RWPE2 (cell line): Measurements from ENCODE around the gene OTUD5.

ENCODE experiments used
- ATAC-seq: fragments of 200-7000 bp; cut with Tn5 transposase; 3 replicates; pipeline ENCODE4 v1.9.1; 2021; ENCODE audit warnings: low read depth
- DNase-seq: peaks from one replicate; pipeline ENCODE4 v3.0.0-alpha.2; 2020; ENCODE audit warnings: low spot score
- H3K27ac ChIP-seq: fragments of 450-650 bp; 2 replicates; pipeline ENCODE4 v1.5.1; 2017; ENCODE audit warnings: mild to moderate bottlenecking; ENCODE audit not compliant: poor library complexity, severe bottlenecking
- H3K27me3 ChIP-seq: fragments of 250-450 bp; sonication (Bioruptor Pico); 2 replicates; pipeline ENCODE4 v1.5.1; 2021; ENCODE audit warnings: mild to moderate bottlenecking, moderate library complexity; ENCODE audit not compliant: insufficient read depth, poor library complexity, severe bottlenecking
- H3K36me3 ChIP-seq: fragments of 250-450 bp; sonication (Bioruptor Pico); 2 replicates; pipeline ENCODE4 v1.5.1; 2020; ENCODE audit warnings: low read depth, mild to moderate bottlenecking, moderate library complexity
- H3K4me1 ChIP-seq: fragments of 250-450 bp; sonication (Bioruptor Pico); 2 replicates; pipeline ENCODE4 v1.5.1; 2021; ENCODE audit warnings: mild to moderate bottlenecking, moderate library complexity; ENCODE audit not compliant: insufficient read depth, poor library complexity, severe bottlenecking
- H3K4me3 ChIP-seq: fragments of 250-450 bp; sonication (Bioruptor Pico); 2 replicates; pipeline ENCODE4 v1.5.1; 2021; ENCODE audit warnings: mild to moderate bottlenecking, moderate library complexity; ENCODE audit not compliant: severe bottlenecking
- H3K9me3 ChIP-seq: fragments of 250-450 bp; sonication (Bioruptor Pico); 2 replicates; pipeline ENCODE4 v1.5.1; 2021; ENCODE audit warnings: mild to moderate bottlenecking, moderate library complexity; ENCODE audit not compliant: severe bottlenecking
- CTCF ChIP-seq: fragments of 450-650 bp; IDR thresholded peaks from one replicate; pipeline ENCODE4 v1.5.1; 2017; ENCODE audit warnings: mild to moderate bottlenecking, moderate library complexity; ENCODE audit not compliant: poor library complexity, severe bottlenecking

The OTUD5 gene

GRCh38 chrX:48904180-48904579 lies 53.2 kb downstream of the OTUD5 start:
- ATAC-seq (no peak), DNase-seq (no peak)
- Histone ChIP-seq H3K27me3 (no peaks in the 10 kb centered on the region), H3K9me3 (no peaks in the 10 kb centered on the region), H3K4me1 (no peaks in the 10 kb centered on the region), H3K4me3 (no peak overlapping the region), H3K36me3 (peaks cover 29% of the 10 kb centered on the region), H3K27ac (no peak overlapping the region)
- TF ChIP-seq CTCF = no peak

GRCh38 chrX:48903290-48903689 lies 54.1 kb downstream of the OTUD5 start:
- no peaks in the 10 kb centered on the region for H3K27me3 ChIP-seq
- TF ChIP-seq CTCF = no peak
- no peak overlapping the region for H3K4me3 ChIP-seq
- peaks cover 24% of the 10 kb centered on the region for H3K36me3 ChIP-seq
- no peaks in the 10 kb centered on the region for H3K9me3 ChIP-seq
- ATAC-seq (no peak), DNase-seq (no peak)
- H3K4me1 ChIP-seq = no peaks in the 10 kb centered on the region
- H3K27ac ChIP-seq = no peak overlapping the region

- DNase-seq (no peak), ATAC-seq (no peak)
- Histone ChIP-seq H3K4me3 (no peak overlapping the region), H3K27me3 (no peaks in the 10 kb centered on the region), H3K9me3 (no peaks in the 10 kb centered on the region), H3K36me3 (peaks cover 22% of the 10 kb centered on the region), H3K4me1 (no peaks in the 10 kb centered on the region), H3K27ac (no peak overlapping the region)
- no peak for TF ChIP-seq CTCF
Measured at GRCh38 chrX:48902776-48903175, 54.6 kb downstream of the OTUD5 start.

- ATAC-seq (no peak), DNase-seq (no peak)
- Histone ChIP-seq H3K27ac (no peak overlapping the region), H3K4me3 (no peak overlapping the region), H3K36me3 (peaks cover 22% of the 10 kb centered on the region), H3K27me3 (no peaks in the 10 kb centered on the region), H3K4me1 (no peaks in the 10 kb centered on the region), H3K9me3 (no peaks in the 10 kb centered on the region)
- no peak for TF ChIP-seq CTCF
Measured at GRCh38 chrX:48902135-48902534, 55.3 kb downstream of the OTUD5 start.

- DNase-seq = no peak
- Histone ChIP-seq H3K4me3 (no peak overlapping the region), H3K36me3 (peaks cover 18% of the 10 kb centered on the region), H3K4me1 (no peaks in the 10 kb centered on the region), H3K9me3 (no peaks in the 10 kb centered on the region), H3K27ac (no peak overlapping the region), H3K27me3 (no peaks in the 10 kb centered on the region)
- TF ChIP-seq CTCF = no peak
- ATAC-seq = no peak
Measured at GRCh38 chrX:48901069-48901468, 56.3 kb downstream of the OTUD5 start.
